BJ (cell line): ENCODE results near the gene MYBPHL. TPM values are rescaled to one million over a fixed set of nuclear protein-coding genes. Genes with fewer than 3 reads are reported as not detected.
"Not testable (repeated sequence)": the region's sequence is repeated elsewhere in the genome, so short reads cannot be mapped to it uniquely, and the experiment has no call there.

Source experiments
- CTCF ChIA-PET: fragments of 350-600 bp; formaldehyde crosslinking; extraction: SDS; loops from one replicate; lab custom pipeline; 2021; ENCODE audit warnings: antibody characterized with exemption, inconsistent platforms; lab: Yijun Ruan, JAX
- POLR2A ChIA-PET: fragments of 300-600 bp; sonication (Branson Sonifier 250); formaldehyde crosslinking; extraction: SDS; loops from one replicate; lab custom pipeline; 2021; ENCODE audit warnings: antibody characterized with exemption; lab: Charles Lee
- DNase-seq: peaks from one replicate; pipeline ENCODE4 v3.0.0-alpha.2; 2011; ENCODE audit warnings: low read depth
- H3K27me3 ChIP-seq: 2 replicates; pipeline ENCODE4 v1.6.0; 2011; ENCODE audit warnings: low read length; ENCODE audit not compliant: control insufficient read depth, insufficient read depth
- H3K36me3 ChIP-seq: 2 replicates; pipeline ENCODE4 v1.5.1; 2011; ENCODE audit warnings: low read length; ENCODE audit not compliant: control insufficient read depth, insufficient read depth
- H3K4me3 ChIP-seq: 2 replicates; pipeline ENCODE4 v1.5.1; 2011; ENCODE audit warnings: low read depth, mild to moderate bottlenecking, control low read depth, low read length
- polyA plus RNA-seq: library from polyadenylated mRNA; depleted of rRNA; stranded (reverse); fragments of >200 nt; gene quantifications from 2 replicates; pipeline ENCODE4 v1.2.3, GENCODE V29; 2011
- TF ChIP-seq, protein P1 (sequence below): IDR thresholded peaks from 2 replicates; pipeline ENCODE4 v1.5.1; 2011; ENCODE audit warnings: low read depth, mild to moderate bottlenecking, control low read depth, inconsistent platforms, low read length, moderate library complexity; ENCODE audit not compliant: insufficient read depth

Gene MYBPHL
- polyA plus RNA-seq, 1 experiment: 0.06 TPM

- TF ChIP-seq, protein P1, sequence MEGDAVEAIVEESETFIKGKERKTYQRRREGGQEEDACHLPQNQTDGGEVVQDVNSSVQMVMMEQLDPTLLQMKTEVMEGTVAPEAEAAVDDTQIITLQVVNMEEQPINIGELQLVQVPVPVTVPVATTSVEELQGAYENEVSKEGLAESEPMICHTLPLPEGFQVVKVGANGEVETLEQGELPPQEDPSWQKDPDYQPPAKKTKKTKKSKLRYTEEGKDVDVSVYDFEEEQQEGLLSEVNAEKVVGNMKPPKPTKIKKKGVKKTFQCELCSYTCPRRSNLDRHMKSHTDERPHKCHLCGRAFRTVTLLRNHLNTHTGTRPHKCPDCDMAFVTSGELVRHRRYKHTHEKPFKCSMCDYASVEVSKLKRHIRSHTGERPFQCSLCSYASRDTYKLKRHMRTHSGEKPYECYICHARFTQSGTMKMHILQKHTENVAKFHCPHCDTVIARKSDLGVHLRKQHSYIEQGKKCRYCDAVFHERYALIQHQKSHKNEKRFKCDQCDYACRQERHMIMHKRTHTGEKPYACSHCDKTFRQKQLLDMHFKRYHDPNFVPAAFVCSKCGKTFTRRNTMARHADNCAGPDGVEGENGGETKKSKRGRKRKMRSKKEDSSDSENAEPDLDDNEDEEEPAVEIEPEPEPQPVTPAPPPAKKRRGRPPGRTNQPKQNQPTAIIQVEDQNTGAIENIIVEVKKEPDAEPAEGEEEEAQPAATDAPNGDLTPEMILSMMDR: no peak
- Histone ChIP-seq H3K27me3 (no peaks in the 10 kb centered on the region), H3K36me3 (no peaks in the 10 kb centered on the region), H3K4me3 (no peak overlapping the region)
- no peak for DNase-seq
- CTCF ChIA-PET: no interaction called here
- POLR2A ChIA-PET: no interaction called here
Observed at GRCh38 chr1:109290137-109290536, 16.7 kb downstream of the MYBPHL start.

DNA sequence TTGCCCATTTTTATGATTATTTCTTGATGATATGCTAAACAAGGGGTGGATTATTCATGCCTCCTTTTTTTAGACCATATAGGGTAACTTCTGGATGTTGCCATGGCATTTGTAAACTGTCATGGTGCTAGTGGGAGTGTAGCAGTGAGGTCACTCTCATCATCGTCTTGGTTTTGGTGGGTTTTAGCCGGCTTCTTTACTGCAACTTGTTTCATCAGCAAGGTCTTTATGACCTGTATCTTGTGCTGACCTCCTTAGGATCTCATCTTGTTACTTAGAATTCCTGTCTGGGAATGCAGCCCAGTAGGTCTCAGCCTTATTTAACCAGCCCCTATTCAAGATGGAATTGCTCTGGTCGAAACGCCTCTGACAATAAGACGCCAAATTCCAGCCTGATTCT lies 20.0 kb downstream of the MYBPHL start:
- H3K4me3 ChIP-seq, DNase-seq, H3K36me3 ChIP-seq, POLR2A ChIA-PET, H3K27me3 ChIP-seq: not testable (repeated sequence)
- CTCF ChIA-PET: interaction anchor here (0.6 kb wide), 1 partner anchor 435 kb away, joined by 3 read pairs; no protein-coding TSS in a partner anchor

GRCh38 chr1:109283748-109284600 lies 22.8 kb downstream of the MYBPHL start:
- no peak for DNase-seq
- ChIA-PET POLR2A (no interaction called here), CTCF (interaction anchor here (1.2 to 2.1 kb wide), 4 partner anchors 20 to 246 kb away, joined by 3 to 15 read pairs (median 6); partner anchors contain the start of gene SORT1)
- TF ChIP-seq, protein P1: no peak
- H3K4me3 ChIP-seq: peak overlapping the region; percentile 83
- H3K27me3 ChIP-seq: no peaks in the 10 kb centered on the region
- H3K36me3 ChIP-seq: no peaks in the 10 kb centered on the region

GRCh38 chr1:109282952-109283747 lies 23.7 kb downstream of the MYBPHL start, which contains the start of gene PSRC1:
PSRC1 (minus strand) TSS chr1:109283145.
- ChIA-PET POLR2A (no interaction called here), CTCF (interaction anchor here (0.9 to 2.1 kb wide), 14 partner anchors 10 to 375 kb away, joined by 3 to 15 read pairs (median 4); partner anchors contain the start of gene SORT1)
- Histone ChIP-seq H3K36me3 (no peaks in the 10 kb centered on the region; the same call in 1 of the 2 replicates), H3K4me3 (peak within 1 kb of the TSS; percentile 83), H3K27me3 (no peaks in the 10 kb centered on the region)
- TF ChIP-seq, protein P1: peak; percentile 64
- peak; percentile 85 for DNase-seq

DNA sequence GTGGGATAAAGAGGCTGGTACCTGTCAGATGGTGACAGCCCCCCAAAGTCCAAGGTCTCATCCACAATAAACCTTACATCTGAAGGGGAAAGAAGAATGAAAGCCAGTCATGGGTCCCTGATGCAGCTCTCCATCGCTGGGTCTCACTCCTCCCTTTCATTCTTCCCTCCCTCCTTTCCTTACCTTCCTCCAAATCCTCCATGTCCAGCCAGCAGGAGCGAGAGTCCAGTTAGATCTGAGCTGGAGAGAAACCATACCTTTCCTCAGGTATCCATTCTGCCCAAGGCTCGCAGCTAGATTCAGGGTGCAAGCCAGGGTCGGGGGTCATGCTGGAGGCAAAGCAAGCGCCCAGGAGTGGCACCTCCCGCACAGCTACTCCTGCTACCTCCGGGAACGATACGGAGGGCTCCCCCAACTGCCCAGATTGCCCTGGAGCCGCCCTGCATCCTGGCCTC lies 24.3 kb downstream of the MYBPHL start:
- ChIA-PET POLR2A (no interaction called here), CTCF (interaction anchor here (0.9 to 2.1 kb wide), 14 partner anchors 9 to 376 kb away, joined by 3 to 15 read pairs (median 4); partner anchors contain the start of gene SORT1)
- TF ChIP-seq, protein P1: no peak
- no peak for DNase-seq
- no peaks in the 10 kb centered on the region for H3K27me3 ChIP-seq
- no peaks in the 10 kb centered on the region; the same call in 1 of the 2 replicates for H3K36me3 ChIP-seq
- H3K4me3 ChIP-seq: peak overlapping the region; percentile 83
